GM18909 (cell line): ENCODE results near the gene ATN1.
"Not testable (repeated sequence)": the region's sequence is repeated elsewhere in the genome, so short reads cannot be mapped to it uniquely, and the experiment has no call there.

ENCODE experiments used
- ATAC-seq: cut with Tn5 transposase; IDR thresholded peaks from one replicate; pipeline ENCODE4 v1.9.1; 2021; ENCODE audit warnings: mild to moderate bottlenecking; ENCODE audit not compliant: unreplicated experiment, poor library complexity

ATN1 gene

DNA sequence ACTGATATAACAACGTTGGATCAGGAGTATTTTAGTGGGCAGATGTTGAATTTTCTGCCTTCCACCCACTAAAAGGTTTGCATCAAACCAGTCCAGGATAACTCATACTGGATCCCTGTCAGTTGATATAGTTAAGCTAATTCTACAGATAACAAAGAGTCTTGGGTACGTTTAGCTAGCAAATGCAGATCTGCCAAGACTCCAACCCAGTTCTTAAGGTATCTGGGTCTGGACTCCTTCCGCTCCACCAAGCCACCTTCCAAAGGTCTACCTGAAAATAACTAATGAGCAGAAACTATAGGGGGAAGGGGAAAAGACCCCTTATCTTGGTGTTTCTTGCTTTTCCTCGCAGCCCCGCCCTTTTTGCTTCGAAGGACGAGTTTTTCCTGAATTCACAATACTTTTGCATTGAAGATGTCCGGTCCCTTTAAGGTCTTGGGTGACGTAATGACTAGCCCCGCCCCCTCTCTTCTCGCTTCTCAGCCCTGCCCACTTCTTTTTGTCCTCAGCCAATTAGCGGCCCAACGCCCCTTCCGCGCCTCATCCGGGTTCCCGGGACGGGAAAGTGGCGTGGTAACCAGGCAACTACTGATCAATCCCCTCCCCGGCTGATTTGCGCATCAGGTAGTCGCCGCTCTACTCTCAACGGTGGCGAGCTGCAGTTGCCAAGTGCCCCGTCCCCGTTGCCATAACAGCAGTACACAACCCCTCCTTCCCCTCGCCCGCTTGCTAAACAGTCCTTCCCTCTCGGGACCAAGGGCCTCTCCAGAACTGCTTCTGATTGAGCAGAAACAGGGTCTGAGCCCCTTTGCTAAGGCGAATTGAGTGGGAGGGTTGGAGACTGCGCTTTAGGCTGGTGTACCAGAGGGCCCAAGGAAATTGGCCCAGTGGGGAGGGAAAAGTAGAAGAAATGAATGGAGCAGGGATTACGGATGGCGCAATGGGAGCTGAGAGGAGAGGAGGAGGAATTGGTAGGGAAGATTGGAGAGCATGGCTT, 23.2 kb upstream of the ATN1 start, which contains the start of gene LRRC23:
TSS of gene LRRC23 (plus strand) at position 543 of the 997 bp plus-strand sequence. CDS start 812 bp downstream, outside the sequence.
- ATAC-seq: peak; percentile 92

DNA sequence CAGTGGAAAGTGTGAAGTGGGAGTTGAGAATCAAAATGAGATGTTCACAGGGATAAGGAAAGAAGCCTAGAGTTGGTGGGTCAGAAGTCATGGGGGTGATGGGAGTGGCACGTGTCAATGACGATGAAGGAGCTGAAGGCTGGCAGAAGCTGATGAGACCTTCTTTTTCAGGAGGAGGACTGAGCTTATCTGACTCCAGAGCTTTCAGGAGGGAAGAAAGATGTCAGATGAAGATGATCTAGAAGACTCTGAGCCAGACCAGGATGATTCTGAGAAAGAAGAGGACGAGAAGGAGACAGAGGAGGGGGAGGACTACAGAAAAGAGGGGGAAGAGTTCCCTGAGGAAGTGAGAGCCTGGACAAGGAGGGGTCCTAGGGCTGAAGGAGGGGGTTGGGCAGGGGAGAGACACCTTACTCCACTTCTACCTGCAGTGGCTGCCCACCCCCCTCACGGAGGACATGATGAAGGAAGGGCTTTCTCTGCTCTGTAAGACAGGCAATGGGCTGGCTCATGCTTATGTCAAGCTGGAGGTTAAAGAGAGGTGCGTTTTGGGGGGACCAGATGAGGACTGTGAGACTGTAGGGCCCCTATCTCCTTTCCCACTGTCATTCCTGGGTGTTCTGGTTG, 22.2 kb upstream of the ATN1 start:
- ATAC-seq: no peak

DNA sequence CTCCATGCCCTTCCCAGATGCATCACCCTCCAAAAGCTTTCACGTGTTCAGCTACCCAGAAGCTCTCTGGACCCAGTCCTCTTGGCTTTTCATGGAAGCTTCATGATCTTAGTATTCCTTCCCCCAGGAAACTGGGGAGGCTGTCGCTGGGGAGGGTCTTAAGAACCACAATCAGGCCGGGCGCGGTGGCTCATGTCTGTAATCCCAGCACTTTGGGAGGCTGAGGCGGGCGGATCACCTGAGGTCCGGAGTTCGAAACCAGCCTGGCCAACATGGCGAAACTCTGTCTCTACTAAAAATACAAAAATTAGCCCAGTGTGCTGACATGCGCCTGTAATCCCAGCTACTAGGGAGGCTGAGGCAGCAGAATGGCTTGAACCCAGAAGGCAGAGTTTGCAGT, 19.6 kb upstream of the ATN1 start:
- not testable (repeated sequence) for ATAC-seq

DNA sequence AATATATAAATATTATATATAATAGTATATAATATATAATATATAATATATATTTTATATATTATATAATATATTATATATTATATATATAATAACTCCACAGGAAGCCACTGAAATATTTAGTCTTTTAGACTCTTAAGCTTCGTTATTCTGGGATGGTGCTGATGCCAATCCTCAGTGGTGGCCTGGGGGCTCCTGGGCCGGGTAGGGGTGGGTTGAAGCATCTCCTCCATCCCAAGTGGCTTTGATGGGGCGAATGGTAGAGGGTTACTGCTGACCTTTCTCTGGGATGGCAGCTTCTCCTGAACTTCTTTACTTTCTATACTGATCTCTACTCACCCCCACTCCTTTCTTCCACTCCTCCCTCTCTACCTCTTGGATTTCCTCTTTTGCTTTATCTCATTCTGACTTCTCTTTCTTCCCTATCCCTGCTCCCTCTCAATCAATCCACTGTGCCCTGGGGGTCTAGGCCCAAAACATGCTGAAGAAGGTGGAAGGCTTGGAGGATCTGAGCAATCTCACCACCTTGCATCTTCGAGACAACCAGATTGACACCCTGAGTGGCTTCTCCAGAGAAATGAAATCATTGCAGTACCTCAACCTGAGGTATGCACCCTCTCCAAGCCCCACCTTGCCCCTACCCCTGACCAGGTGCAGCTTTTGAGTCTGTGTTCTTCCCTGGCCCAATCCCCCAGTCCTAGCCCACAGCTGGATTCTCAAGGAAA, 18.2 kb upstream of the ATN1 start:
- ATAC-seq: no peak

DNA sequence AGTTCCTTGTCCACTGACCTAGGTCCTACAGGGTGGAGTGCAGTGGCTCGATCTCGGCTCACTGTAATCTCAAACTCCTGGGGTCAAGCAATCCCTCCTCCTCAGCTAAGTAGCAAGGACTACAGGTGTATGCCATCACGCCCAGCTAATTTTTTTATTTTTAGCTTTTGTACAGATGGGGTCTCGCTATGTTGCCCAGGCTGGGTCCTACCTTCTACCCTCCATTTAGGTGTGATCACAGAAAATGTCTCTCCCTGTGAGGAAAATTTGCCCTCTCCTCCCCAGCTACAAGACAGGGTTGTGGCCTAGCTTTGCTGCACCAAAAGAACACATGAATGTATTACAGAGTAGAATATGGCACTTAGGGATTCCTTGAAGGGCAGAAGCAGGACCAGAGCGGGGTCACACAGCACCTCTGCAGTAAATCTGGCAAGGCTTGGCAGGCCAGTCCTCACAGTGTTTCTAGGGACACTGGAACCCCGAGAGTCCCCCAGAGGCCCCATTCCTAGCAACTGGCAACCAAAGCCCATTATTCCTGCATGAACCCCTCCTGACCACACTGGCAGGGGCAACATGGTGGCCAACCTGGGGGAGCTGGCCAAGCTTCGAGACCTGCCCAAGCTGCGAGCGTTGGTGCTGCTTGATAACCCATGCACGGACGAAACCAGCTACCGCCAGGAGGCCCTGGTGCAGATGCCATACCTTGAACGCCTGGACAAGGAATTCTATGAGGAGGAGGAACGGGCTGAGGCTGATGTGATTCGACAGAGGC, 15.4 kb upstream of the ATN1 start:
- no peak for ATAC-seq

DNA sequence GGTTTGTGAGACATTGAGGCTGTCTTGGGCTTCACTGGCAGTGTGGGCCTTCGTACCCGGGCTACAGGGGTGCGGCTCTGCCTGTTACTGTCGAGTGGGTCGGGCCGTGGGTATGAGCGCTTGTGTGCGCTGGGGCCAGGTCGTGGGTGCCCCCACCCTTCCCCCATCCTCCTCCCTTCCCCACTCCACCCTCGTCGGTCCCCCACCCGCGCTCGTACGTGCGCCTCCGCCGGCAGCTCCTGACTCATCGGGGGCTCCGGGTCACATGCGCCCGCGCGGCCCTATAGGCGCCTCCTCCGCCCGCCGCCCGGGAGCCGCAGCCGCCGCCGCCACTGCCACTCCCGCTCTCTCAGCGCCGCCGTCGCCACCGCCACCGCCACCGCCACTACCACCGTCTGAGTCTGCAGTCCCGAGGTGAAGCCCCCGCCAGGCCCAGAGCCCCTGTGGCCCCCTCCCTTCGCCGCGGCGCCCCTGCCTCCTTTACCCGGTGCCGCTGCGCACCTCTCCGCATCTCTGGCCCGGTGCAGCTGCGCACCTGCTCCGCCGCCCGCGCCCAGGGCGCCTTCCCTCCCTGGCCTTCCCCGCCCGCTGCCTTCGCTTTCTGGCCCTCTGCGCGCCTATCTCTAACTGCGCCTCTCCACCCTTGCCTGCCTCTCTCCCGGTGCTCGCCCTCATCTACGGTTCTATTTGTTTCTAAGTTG, 13.4 kb upstream of the ATN1 start, which contains the start of gene ENO2:
TSS of gene ENO2 (plus strand) at position 335 of the 701 bp plus-strand sequence. CDS start 1,253 bp downstream, outside the sequence.
- ATAC-seq: peak; percentile 76

DNA sequence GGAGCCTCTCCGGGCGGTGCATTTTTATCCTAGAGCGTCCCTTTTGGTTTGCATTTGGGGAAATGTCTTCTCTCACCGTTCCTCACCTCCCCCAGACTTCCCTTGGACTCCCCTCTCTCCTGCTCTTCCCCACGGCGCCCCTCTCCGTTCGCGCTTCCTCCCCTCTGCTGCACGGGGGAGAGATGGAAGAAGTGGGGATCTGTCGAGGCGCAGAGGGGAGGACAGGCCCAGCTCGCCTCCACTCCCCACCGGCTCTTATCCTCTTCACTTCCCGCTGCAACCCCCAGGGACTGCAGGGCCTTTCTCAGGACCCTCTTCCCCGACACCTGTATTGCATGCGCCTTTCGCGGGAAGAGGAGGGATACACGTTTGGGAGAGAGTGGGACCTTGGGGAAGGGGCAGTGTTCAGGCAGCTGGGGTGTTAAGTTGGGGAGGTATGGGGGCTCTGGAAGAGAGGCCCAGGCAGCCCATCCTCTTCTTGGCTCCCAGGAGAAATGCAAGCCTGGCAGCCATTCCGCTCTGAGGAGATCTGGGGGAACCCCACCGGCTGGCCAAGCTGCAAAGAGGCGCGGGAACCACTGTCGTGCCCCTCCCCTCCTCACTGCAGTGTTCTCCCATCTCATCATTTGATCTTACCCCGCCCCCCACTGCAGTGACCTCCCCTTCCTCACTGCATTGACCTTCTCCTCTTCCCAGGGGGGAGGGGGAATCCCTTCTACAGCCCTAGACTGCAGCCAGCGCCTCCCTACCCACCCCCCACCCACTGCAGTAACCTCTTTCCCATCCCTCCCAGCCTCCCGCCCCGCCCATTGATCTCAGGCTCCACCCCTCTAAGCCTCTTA, 12.6 kb upstream of the ATN1 start:
- no peak for ATAC-seq

DNA sequence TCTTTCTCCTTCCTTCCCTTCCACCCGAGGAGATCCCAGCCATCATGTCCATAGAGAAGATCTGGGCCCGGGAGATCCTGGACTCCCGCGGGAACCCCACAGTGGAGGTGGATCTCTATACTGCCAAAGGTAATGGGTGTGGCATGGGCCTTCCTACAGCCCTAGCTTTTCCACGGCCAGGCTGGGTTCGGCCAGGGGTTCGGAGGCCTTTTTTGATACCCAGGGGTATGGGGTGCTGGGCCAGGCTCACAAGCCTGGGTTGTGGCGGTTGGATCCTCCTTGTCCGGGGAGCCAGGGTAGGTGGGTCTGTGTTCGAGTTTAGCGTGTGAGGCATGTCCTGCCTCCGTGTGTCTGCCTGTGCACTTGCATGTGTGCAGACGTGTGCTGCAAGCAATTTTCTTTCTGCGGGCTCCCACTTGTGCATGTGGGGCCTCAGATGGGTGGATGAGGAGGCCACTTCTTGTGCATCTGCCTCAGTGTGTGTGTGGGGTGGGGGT, 11.9 kb upstream of the ATN1 start:
- no peak for ATAC-seq

DNA sequence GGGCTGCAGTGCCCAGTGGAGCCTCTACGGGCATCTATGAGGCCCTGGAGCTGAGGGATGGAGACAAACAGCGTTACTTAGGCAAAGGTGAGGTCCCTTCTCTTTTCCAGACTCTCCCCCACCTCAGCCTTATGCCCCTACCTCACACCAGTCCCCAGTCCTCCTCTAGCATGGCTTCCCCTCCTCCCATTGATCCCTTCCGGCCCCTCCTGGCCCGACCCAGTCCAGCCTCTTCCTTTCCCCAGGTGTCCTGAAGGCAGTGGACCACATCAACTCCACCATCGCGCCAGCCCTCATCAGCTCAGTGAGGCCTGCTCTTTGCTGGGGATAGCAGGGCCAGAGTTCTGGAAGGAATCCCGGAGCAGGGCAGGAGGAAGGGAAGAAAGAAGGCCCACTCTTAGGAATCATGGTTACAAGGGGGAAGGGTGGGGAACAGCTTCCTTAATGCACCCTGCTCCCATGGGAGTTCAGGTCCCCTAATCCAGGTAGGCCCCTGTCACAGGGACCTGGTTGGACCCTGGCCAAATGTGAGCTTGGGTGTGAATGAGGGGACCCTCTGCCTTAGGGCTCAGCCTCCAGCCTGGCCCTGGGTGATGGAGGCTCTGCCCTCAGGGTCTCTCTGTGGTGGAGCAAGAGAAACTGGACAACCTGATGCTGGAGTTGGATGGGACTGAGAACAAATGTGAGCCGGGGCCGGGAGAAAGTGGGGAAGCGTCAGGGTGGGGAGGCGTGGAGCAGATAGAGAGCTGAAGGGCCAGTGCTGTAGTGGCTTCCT, 11.1 kb upstream of the ATN1 start:
- no peak for ATAC-seq

DNA sequence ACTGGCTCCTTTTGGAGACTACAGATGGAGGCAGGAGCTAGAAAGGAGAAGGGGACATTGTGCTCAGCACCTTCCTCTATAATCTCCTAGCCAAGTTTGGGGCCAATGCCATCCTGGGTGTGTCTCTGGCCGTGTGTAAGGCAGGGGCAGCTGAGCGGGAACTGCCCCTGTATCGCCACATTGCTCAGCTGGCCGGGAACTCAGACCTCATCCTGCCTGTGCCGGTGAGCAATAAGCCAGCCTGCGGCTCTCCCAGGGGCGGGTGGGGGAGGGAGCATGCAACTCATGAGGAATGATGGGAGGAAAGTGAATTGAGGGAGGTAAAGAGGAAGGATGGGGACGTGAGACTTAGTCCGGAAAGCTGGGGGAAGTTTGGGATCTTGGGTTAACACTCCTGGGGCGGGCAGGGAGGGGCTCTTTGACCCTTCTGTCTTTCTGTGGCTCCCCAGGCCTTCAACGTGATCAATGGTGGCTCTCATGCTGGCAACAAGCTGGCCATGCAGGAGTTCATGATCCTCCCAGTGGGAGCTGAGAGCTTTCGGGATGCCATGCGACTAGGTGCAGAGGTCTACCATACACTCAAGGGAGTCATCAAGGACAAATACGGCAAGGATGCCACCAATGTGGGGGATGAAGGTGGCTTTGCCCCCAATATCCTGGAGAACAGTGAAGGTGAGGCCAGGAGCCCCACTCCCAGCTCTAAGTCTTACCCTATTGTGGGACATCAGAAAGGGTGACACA, 10.1 kb upstream of the ATN1 start:
- ATAC-seq: no peak

DNA sequence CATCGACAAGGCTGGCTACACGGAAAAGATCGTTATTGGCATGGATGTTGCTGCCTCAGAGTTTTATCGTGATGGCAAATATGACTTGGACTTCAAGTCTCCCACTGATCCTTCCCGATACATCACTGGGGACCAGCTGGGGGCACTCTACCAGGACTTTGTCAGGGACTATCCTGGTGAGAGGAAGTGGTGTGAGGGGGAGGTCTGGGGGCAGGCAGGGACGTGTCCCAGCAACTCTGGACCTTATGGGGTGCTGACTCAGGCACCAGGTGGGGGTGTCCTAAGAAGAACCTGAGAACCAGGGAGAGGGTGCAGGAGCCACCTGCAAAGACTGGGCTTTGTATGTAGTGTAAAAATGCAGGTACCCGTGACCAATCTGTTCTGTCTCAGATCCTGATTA, 8.2 kb upstream of the ATN1 start:
- no peak for ATAC-seq

DNA sequence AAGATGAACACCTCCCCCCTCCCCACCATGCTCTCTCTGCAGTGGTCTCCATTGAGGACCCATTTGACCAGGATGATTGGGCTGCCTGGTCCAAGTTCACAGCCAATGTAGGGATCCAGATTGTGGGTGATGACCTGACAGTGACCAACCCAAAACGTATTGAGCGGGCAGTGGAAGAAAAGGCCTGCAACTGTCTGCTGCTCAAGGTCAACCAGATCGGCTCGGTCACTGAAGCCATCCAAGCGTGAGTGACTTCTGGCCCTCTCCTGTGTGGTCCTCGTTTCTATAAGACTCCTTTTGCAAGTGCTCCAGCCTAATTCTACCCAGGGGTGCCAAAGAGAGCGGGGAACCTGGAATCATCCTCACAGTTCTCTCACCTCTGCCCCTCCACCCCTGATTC, 6.2 kb upstream of the ATN1 start:
- no peak for ATAC-seq

DNA sequence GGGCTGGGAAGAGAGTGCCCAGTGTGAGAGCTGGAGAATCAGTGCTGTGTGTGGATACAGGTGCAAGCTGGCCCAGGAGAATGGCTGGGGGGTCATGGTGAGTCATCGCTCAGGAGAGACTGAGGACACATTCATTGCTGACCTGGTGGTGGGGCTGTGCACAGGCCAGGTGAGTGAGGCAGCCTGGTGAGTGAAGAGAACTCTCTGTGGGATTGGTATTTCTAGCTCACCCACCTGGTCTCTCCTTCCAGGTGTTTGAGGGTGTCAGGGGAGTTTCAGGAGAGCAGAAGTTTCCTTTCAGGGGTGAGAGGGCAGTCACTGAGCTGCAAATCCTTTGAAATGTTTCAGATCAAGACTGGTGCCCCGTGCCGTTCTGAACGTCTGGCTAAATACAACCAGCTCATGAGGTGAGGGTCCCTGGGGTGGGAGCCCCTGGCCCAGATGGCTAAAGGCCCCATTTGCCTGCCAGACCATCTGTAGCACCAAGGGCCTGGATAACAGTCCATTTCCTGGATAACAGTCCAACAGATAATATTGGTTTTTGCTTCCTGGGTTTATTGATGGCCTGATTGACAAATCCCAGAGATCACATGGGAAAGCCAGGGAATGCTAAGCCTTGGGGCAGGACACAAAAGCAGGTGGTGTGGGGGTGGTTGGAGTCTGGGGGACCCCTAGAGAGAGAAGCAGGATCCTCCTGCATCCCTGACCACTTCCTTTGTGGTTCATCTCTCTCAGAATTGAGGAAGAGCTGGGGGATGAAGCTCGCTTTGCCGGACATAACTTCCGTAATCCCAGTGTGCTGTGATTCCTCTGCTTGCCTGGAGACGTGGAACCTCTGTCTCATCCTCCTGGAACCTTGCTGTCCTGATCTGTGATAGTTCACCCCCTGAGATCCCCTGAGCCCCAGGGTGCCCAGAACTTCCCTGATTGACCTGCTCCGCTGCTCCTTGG, 5.5 kb upstream of the ATN1 start:
- ATAC-seq: no peak

DNA sequence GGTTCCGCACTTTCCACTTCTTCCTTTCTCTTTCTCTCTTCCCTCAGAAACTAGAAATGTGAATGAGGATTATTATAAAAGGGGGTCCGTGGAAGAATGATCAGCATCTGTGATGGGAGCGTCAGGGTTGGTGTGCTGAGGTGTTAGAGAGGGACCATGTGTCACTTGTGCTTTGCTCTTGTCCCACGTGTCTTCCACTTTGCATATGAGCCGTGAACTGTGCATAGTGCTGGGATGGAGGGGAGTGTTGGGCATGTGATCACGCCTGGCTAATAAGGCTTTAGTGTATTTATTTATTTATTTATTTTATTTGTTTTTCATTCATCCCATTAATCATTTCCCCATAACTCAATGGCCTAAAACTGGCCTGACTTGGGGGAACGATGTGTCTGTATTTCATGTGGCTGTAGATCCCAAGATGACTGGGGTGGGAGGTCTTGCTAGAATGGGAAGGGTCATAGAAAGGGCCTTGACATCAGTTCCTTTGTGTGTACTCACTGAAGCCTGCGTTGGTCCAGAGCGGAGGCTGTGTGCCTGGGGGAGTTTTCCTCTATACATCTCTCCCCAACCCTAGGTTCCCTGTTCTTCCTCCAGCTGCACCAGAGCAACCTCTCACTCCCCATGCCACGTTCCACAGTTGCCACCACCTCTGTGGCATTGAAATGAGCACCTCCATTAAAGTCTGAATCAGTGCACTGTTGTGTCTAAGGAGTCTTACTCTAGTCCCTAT, 4.6 kb upstream of the ATN1 start:
- ATAC-seq: no peak

DNA sequence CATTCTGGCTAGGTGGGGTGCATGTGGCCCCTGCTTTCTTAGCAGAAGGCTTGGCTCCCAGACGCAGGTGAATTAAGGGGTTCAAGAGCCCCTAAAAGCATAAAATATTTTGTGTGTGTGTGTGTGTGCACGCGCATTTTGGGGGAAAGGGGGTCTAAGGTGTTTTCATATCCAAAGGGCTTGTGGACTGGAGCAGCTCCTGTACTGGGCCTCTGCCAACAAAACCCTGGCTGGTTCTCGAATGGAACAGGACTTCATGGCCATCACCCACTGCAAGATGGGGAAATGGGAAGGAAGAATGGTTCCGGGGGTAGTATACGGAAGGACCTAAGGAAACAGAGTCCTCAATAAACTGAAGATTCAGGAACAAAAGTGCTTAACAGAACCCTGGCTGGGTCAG, 3.9 kb upstream of the ATN1 start:
- no peak for ATAC-seq
